Measurements from ENCODE around the gene RSPH1.
A peak's percentile ranks its signal among the peaks of the same experiment; 100 is the strongest.

Gene RSPH1

DNA sequence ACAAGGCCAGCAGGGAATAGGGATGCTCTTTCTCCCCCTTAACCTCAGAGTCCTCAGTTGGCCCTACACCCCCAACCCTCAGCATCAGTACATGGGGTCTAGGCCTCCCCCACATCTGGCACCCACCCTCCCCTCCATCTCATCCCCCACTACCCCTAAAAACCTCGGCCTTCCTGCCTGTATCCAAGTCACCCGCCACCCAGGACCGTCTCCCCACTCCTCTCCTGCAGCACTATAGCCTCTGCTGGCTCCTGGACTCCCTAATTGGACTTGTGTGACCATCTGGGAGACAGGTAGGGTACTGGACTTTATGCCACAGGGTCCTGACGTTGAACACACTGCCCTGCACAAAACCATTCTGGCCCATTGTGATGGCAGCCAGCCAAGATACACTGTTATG is 6.0 kb downstream of the RSPH1 start:
- ChIA-PET CTCF (no interaction called here), POLR2A (ENCODE audit: low non-redundant PET) (no interaction called here)
- TF ChIP-seq, protein P1, sequence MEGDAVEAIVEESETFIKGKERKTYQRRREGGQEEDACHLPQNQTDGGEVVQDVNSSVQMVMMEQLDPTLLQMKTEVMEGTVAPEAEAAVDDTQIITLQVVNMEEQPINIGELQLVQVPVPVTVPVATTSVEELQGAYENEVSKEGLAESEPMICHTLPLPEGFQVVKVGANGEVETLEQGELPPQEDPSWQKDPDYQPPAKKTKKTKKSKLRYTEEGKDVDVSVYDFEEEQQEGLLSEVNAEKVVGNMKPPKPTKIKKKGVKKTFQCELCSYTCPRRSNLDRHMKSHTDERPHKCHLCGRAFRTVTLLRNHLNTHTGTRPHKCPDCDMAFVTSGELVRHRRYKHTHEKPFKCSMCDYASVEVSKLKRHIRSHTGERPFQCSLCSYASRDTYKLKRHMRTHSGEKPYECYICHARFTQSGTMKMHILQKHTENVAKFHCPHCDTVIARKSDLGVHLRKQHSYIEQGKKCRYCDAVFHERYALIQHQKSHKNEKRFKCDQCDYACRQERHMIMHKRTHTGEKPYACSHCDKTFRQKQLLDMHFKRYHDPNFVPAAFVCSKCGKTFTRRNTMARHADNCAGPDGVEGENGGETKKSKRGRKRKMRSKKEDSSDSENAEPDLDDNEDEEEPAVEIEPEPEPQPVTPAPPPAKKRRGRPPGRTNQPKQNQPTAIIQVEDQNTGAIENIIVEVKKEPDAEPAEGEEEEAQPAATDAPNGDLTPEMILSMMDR (conservative IDR thresholded peaks at IDR 0.05; ENCODE audit: low read depth), result no peak
- no peak for DNase-seq (ENCODE audit: low spot score)
- H3K27ac ChIP-seq, result no peak overlapping the region

DNA sequence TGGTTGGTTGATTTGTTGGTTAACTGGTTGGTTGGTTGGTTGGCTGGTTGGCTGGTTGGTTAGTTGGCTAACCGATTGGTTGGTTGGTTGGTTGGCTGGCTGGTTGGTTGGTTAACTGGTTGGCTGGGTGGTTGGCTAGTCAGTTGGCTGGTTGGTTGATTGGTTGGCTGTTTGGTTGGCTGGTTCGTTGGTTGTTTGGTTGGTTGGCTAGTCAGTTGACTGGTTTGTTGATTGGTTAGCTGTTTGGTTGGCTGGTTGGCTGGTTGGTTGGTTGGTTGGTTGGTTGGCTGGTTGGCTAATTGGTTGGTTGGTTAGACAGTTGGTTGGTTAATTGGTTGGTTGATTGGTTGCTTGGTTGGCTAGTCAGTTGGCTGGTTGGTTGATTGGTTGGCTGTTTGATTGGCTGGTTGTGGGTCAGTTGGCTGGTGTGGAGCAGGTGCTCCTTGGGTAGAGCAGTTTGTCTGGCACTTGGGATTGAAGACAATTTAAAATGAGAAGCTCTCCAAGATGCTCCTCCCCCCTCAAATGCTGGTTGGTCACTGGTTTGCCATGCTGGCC is 6.9 kb downstream of the RSPH1 start:
- TF ChIP-seq, protein P1 (conservative IDR thresholded peaks at IDR 0.05; ENCODE audit: low read depth), result no peak
- no peak for DNase-seq (ENCODE audit: low spot score)
- no peak overlapping the region for H3K27ac ChIP-seq
- POLR2A ChIA-PET (ENCODE audit: low non-redundant PET), result no interaction called here
- CTCF ChIA-PET, result no interaction called here

DNA sequence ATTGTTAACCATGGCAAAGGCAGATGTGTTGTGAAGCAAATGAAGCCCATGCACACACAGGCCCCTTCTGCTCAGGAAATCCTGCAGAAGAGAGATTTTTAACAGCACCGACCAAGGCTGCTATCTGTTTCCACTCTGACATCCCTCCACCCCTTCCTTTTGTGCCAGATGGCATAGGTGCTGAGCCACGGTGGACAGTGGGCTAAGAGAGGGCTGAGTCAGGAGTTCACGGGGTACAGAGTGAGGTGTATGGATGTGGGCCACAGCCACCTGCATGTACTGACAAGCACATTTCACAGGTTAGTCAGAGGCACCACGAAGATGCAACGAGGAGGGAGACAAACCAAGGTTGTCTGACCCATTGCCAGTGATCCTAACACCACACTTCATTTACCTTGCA is 9.5 kb downstream of the RSPH1 start:
- TF ChIP-seq, protein P1 (conservative IDR thresholded peaks at IDR 0.05; ENCODE audit: low read depth), result no peak
- peak; percentile 67 for DNase-seq (ENCODE audit: low spot score)
- ChIA-PET POLR2A (ENCODE audit: low non-redundant PET) (no interaction called here), CTCF (interaction anchor here (0.6 kb wide), 1 partner anchor 184 kb away, joined by 3 read pairs; no protein-coding TSS in a partner anchor)
- H3K27ac ChIP-seq, result no peak overlapping the region

DNA sequence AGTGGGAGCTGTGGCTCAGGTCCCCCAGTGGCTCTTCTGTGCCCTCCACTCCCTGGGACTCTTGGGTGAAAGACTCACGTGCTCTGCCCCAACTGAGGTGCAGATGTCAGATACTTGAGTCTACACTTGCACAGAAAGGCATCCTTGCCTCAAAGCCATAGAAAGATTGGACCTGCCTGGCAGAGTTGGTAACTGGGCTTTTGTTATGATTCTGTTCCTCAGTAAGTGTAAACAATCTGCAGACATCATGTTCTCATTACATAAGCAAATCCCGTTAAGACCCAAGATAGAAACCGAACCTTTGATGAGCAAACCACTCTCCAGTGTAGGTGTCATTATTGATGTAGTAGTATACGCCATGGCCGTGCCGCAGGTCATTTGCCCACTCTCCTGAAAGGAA is 10.0 kb downstream of the RSPH1 start:
- TF ChIP-seq, protein P1 (conservative IDR thresholded peaks at IDR 0.05; ENCODE audit: low read depth), result no peak
- H3K27ac ChIP-seq, result no peak overlapping the region
- ChIA-PET CTCF (no interaction called here), POLR2A (ENCODE audit: low non-redundant PET) (no interaction called here)
- DNase-seq (ENCODE audit: low spot score), result no peak

DNA sequence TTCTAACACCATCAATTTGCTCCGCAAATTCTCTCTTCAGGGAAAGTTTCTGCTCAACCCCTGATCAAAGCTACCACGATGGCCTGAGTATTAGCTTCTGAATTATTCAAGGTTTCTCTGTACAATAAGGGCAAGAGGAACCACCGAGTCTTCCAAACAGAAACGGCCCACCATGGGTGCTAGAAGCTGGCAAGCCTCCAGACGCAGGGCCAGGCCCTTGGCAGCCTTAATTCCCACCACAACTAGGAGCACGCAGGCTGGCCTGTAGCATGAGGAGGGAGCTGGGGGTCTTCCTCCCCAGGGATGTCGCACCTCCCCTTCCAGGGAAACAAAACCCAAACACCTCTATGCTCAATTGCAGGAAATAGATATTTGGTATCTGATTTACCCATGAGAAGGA is 11.1 kb downstream of the RSPH1 start:
- no peak for DNase-seq (ENCODE audit: low spot score)
- CTCF ChIA-PET, result interaction anchor here (0.7 kb wide), 1 partner anchor 18 kb away, joined by 3 read pairs; no protein-coding TSS in a partner anchor
- POLR2A ChIA-PET (ENCODE audit: low non-redundant PET), result no interaction called here
- no peak overlapping the region for H3K27ac ChIP-seq
- TF ChIP-seq, protein P1 (conservative IDR thresholded peaks at IDR 0.05; ENCODE audit: low read depth), result no peak

DNA sequence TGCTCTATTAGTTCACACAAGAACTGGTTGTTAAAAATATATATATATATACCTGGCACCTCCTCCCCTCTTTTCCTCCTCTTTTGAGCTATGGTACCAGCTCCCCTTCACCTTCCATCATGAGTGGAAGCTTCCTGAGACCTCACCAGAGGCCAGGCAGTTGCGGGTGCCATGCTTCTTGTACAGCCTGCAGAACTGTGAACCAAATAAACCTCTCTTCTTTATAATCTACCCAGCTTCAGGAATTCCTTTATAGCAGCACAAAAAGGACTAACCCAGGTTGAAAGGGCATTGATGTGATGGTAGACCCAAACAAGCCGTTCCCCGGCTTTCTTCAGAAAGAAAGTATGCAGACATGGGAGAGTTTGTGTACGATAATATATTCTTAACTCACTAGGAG is 14.9 kb downstream of the RSPH1 start:
- TF ChIP-seq, protein P1 (conservative IDR thresholded peaks at IDR 0.05; ENCODE audit: low read depth), result no peak
- DNase-seq (ENCODE audit: low spot score), result no peak
- POLR2A ChIA-PET (ENCODE audit: low non-redundant PET), result no interaction called here
- no peak overlapping the region for H3K27ac ChIP-seq
- CTCF ChIA-PET, result no interaction called here

DNA sequence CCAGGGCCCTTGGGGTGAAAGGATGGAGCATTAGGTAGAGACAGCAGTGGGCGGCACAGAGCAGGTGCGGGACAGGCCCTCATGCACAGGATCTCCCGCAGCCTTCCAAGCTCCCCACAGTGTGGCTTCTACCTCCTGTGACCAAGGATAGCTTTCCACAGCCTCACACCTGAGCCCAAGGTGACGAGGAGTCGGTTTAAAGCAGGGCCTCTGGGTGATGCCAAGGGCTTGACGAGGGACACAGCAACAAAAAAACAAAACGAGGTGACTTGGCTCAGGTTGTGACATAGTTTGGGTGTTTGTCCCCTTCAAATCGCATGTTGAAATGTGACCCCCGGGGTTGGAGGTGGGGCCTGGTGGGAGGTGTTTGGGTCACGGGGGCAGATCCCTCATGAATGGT is 15.3 kb downstream of the RSPH1 start:
- no peak overlapping the region for H3K27ac ChIP-seq
- CTCF ChIA-PET, result no interaction called here
- DNase-seq (ENCODE audit: low spot score), result no peak
- POLR2A ChIA-PET (ENCODE audit: low non-redundant PET), result no interaction called here
- TF ChIP-seq, protein P1 (conservative IDR thresholded peaks at IDR 0.05; ENCODE audit: low read depth), result no peak

Measured in RWPE1 (cell line).